SK-N-SH (cell line): ENCODE measurements around the gene WBP2NL.
"Not testable (repeated sequence)": the region's sequence is repeated elsewhere in the genome, so short reads cannot be mapped to it uniquely, and the experiment has no call there.

ENCODE experiments used
- CHD2 ChIP-seq: fragments of 150-350 bp; IDR thresholded peaks from 2 replicates; pipeline ENCODE4 v1.6.1; 2018; ENCODE audit warnings: low read length; ENCODE audit not compliant: partially characterized antibody
- CTCF ChIP-seq: fragments of 200-600 bp; sonication (generic); IDR thresholded peaks from 2 replicates; pipeline ENCODE4 v1.6.1; 2017; ENCODE audit warnings: antibody characterized with exemption, mild to moderate bottlenecking, moderate library complexity
- EP300 ChIP-seq, 2 experiments: IDR thresholded peaks; 2 replicates each; pipeline versions ENCODE4 v1.4.0 to v1.6.1; 2012; ENCODE audit warnings: borderline replicate concordance in 1 of 2, low read depth in 1 of 2, low read length in 1 of 2
- FOSL2 ChIP-seq: IDR thresholded peaks from 2 replicates; pipeline ENCODE4 v1.4.0; 2012; ENCODE audit warnings: low read depth, mild to moderate bottlenecking, moderate library complexity, borderline replicate concordance
- MAX ChIP-seq: IDR thresholded peaks from 2 replicates; pipeline ENCODE4 v1.4.0; 2012; ENCODE audit warnings: low read depth
- NRF1 ChIP-seq: IDR thresholded peaks from 2 replicates; pipeline ENCODE4 v1.6.1; 2012; ENCODE audit warnings: low read depth, mild to moderate bottlenecking, low read length
- POLR2AphosphoS5 ChIP-seq: IDR thresholded peaks from 2 replicates; pipeline ENCODE4 v1.6.1; 2012; ENCODE audit warnings: low read depth, low read length
- RCOR1 ChIP-seq: fragments of 150-350 bp; IDR thresholded peaks from 2 replicates; pipeline ENCODE4 v1.6.1; 2017; ENCODE audit warnings: antibody characterized with exemption, low read length
- TAF1 ChIP-seq: IDR thresholded peaks from 2 replicates; pipeline ENCODE4 v1.6.1; 2012; ENCODE audit warnings: low read depth, mild to moderate bottlenecking, low read length, moderate library complexity, borderline replicate concordance
- TCF12 ChIP-seq: IDR thresholded peaks from 2 replicates; pipeline ENCODE4 v1.4.0; 2012
- USF2 ChIP-seq: fragments of 150-350 bp; IDR thresholded peaks from 2 replicates; pipeline ENCODE4 v1.6.1; 2017; ENCODE audit warnings: antibody characterized with exemption, low read length, low read depth, borderline replicate concordance
- YY1 ChIP-seq: IDR thresholded peaks from 2 replicates; pipeline ENCODE4 v1.4.0; 2012; ENCODE audit warnings: low read depth, mild to moderate bottlenecking
- ZBTB33 ChIP-seq: IDR thresholded peaks from 2 replicates; pipeline ENCODE4 v1.4.0; 2012; ENCODE audit warnings: low read depth, borderline replicate concordance
- TF ChIP-seq, protein P1 (sequence below): IDR thresholded peaks from 2 replicates; pipeline ENCODE4 v1.6.1; 2012; ENCODE audit warnings: mild to moderate bottlenecking, low read depth, low read length, moderate library complexity

GRCh38 chr22:41948928-41949296, 49.7 kb upstream of the WBP2NL start:
- TF ChIP-seq, protein P1, sequence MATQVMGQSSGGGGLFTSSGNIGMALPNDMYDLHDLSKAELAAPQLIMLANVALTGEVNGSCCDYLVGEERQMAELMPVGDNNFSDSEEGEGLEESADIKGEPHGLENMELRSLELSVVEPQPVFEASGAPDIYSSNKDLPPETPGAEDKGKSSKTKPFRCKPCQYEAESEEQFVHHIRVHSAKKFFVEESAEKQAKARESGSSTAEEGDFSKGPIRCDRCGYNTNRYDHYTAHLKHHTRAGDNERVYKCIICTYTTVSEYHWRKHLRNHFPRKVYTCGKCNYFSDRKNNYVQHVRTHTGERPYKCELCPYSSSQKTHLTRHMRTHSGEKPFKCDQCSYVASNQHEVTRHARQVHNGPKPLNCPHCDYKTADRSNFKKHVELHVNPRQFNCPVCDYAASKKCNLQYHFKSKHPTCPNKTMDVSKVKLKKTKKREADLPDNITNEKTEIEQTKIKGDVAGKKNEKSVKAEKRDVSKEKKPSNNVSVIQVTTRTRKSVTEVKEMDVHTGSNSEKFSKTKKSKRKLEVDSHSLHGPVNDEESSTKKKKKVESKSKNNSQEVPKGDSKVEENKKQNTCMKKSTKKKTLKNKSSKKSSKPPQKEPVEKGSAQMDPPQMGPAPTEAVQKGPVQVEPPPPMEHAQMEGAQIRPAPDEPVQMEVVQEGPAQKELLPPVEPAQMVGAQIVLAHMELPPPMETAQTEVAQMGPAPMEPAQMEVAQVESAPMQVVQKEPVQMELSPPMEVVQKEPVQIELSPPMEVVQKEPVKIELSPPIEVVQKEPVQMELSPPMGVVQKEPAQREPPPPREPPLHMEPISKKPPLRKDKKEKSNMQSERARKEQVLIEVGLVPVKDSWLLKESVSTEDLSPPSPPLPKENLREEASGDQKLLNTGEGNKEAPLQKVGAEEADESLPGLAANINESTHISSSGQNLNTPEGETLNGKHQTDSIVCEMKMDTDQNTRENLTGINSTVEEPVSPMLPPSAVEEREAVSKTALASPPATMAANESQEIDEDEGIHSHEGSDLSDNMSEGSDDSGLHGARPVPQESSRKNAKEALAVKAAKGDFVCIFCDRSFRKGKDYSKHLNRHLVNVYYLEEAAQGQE, result not testable (repeated sequence)
- TF ChIP-seq POLR2AphosphoS5; CTCF; USF2; EP300 (IDR thresholded peaks at IDR 0.05; ENCODE audit: borderline replicate concordance in 1 of 2, low read depth in 1 of 2, low read length in 1 of 2); FOSL2; TAF1; CHD2; ZBTB33; RCOR1; YY1; TCF12; MAX; NRF1: not testable (repeated sequence)
